NOMO-1 (cell line): ENCODE measurements around the gene TRAPPC1.
A peak's percentile ranks its signal among the peaks of the same experiment; 100 is the strongest.
"Not testable (repeated sequence)": the region's sequence is repeated elsewhere in the genome, so short reads cannot be mapped to it uniquely, and the experiment has no call there.

Source experiments
- DNase-seq, 2 experiments: peaks; one replicate each; lab custom pipeline; 2025; ENCODE audit not compliant: unreplicated experiment in 2 of 2; lab: John Stamatoyannopoulos, UW

The TRAPPC1 gene

GRCh38 chr17:7931709-7932482 lies at the start of gene TRAPPC1, which contains the start of gene CNTROB:
Gene TRAPPC1, minus strand, starts transcription at chr17:7931946. Its CDS starts 117 bp downstream, at chr17:7931829.
Gene CNTROB, plus strand, starts transcription at chr17:7932206. Its CDS starts 874 bp downstream, at chr17:7933080.
- DNase-seq: peak; percentile 99

GRCh38 chr17:7977805-7978204 lies 46.1 kb upstream of the TRAPPC1 start:
- no peak for DNase-seq

- DNase-seq: no peak
Measured at GRCh38 chr17:7977039-7977438, 45.3 kb upstream of the TRAPPC1 start.

- no peak for DNase-seq
Measured at GRCh38 chr17:7974638-7975131, 42.9 kb upstream of the TRAPPC1 start.

GRCh38 chr17:7972131-7972785 lies 40.5 kb upstream of the TRAPPC1 start:
- DNase-seq: peak in 1 of 2 experiments; percentile 10

- no peak for DNase-seq
Measured at GRCh38 chr17:7971651-7972050, 39.9 kb upstream of the TRAPPC1 start.

- DNase-seq: peak; percentile 83 to 87
Measured at GRCh38 chr17:7969433-7969832, 37.7 kb upstream of the TRAPPC1 start.

GRCh38 chr17:7967751-7968150 lies 36.0 kb upstream of the TRAPPC1 start:
- DNase-seq: no peak

- no peak for DNase-seq
Measured at GRCh38 chr17:7961421-7961820, 29.7 kb upstream of the TRAPPC1 start.

GRCh38 chr17:7959503-7960253 lies 27.9 kb upstream of the TRAPPC1 start:
- DNase-seq: peak; percentile 65 to 79

GRCh38 chr17:7956228-7956965 lies 24.7 kb upstream of the TRAPPC1 start:
- DNase-seq: peak; percentile 20 to 60

- peak; percentile 30 to 80 for DNase-seq
Measured at GRCh38 chr17:7955414-7956227, 23.9 kb upstream of the TRAPPC1 start.

- not testable (repeated sequence) for DNase-seq
Measured at GRCh38 chr17:7953266-7953665, 21.5 kb upstream of the TRAPPC1 start.

GRCh38 chr17:7951143-7951792 lies 19.5 kb upstream of the TRAPPC1 start:
- no peak for DNase-seq

- DNase-seq: no peak
Measured at GRCh38 chr17:7950578-7950977, 18.8 kb upstream of the TRAPPC1 start.

- no peak for DNase-seq
Measured at GRCh38 chr17:7947651-7948050, 15.9 kb upstream of the TRAPPC1 start.

GRCh38 chr17:7946441-7946840 lies 14.7 kb upstream of the TRAPPC1 start:
- no peak for DNase-seq

GRCh38 chr17:7945651-7946050 lies 13.9 kb upstream of the TRAPPC1 start:
- DNase-seq: no peak

GRCh38 chr17:7944326-7944725 lies 12.6 kb upstream of the TRAPPC1 start:
- DNase-seq: no peak
